ENCODE measurements around the gene FBXO7.

Gene FBXO7

GRCh38 chr22:32474635-32475467 lies at the start of gene FBXO7 (continued):
- TF ChIP-seq ZNF280C (tag by site-specific recombination; IDR thresholded peaks at IDR 0.05) (no peak), ZNF202 (tag by site-specific recombination; IDR thresholded peaks at IDR 0.05; ENCODE audit: borderline replicate concordance) (no peak), WT1 (tag by site-specific recombination; IDR thresholded peaks at IDR 0.05) (no peak; the same call in 1 of the 2 replicates), ZNF658 (tag by site-specific recombination; IDR thresholded peaks at IDR 0.05) (no peak), ZNF600 (tag by site-specific recombination; IDR thresholded peaks at IDR 0.05) (no peak), ZNF48 (tag by site-specific recombination; IDR thresholded peaks at IDR 0.05) (no peak), ZNF571 (tag by site-specific recombination; IDR thresholded peaks at IDR 0.05) (no peak), ZNF843 (tag by site-specific recombination; IDR thresholded peaks at IDR 0.05) (no peak), ZBTB48 (tag by site-specific recombination; IDR thresholded peaks at IDR 0.05) (no peak), ZSCAN16 (tag by site-specific recombination; IDR thresholded peaks at IDR 0.05) (no peak), ZNF501 (tag by site-specific recombination; IDR thresholded peaks at IDR 0.05) (peak; percentile 46; the same call in 1 of the 2 replicates), ZXDB (tag by site-specific recombination; IDR thresholded peaks at IDR 0.05) (peak; percentile 84), HOXD13 (CRISPR knock-in tag; IDR thresholded peaks at IDR 0.05; ENCODE audit: borderline replicate concordance) (no peak), KLF1 (tag by site-specific recombination; IDR thresholded peaks at IDR 0.05) (peak; percentile 90), HOXC10 (CRISPR knock-in tag; IDR thresholded peaks at IDR 0.05) (no peak), GLI2 (tag by site-specific recombination; IDR thresholded peaks at IDR 0.05; ENCODE audit: borderline replicate concordance, low read depth) (no peak), ZSCAN30 (tag by site-specific recombination; IDR thresholded peaks at IDR 0.05) (peak; percentile 36; the same call in 1 of the 2 replicates), KLF9 (tag by site-specific recombination; IDR thresholded peaks at IDR 0.05; ENCODE audit: low read depth) (peak; percentile 82), ZNF169 (tag by site-specific recombination; IDR thresholded peaks at IDR 0.05) (no peak), ZNF16 (tag by site-specific recombination; IDR thresholded peaks at IDR 0.05; ENCODE audit: low read depth) (no peak), ZNF488 (tag by site-specific recombination; IDR thresholded peaks at IDR 0.05) (no peak), ZFP41 (tag by site-specific recombination; IDR thresholded peaks at IDR 0.05; ENCODE audit: borderline replicate concordance) (no peak), CTCF (tag by site-specific recombination; IDR thresholded peaks at IDR 0.05) (peak; percentile 80), ZNF423 (tag by site-specific recombination; IDR thresholded peaks at IDR 0.05) (no peak; the same call in 1 of the 2 replicates), ZNF24 (tag by site-specific recombination; IDR thresholded peaks at IDR 0.05) (no peak), ZNF623 (tag by site-specific recombination; IDR thresholded peaks at IDR 0.05) (no peak), ZNF302 (tag by site-specific recombination; IDR thresholded peaks at IDR 0.05; ENCODE audit: low read depth) (no peak), ZNF366 (tag by site-specific recombination; conservative IDR thresholded peaks at IDR 0.05) (no peak), ZBTB20 (tag by site-specific recombination; IDR thresholded peaks at IDR 0.05) (peak; percentile 74), ZNF239 (tag by site-specific recombination; IDR thresholded peaks at IDR 0.05) (no peak), KLF8 (tag by site-specific recombination; IDR thresholded peaks at IDR 0.05) (peak; percentile 83)
- TF ChIP-seq, protein P1, sequence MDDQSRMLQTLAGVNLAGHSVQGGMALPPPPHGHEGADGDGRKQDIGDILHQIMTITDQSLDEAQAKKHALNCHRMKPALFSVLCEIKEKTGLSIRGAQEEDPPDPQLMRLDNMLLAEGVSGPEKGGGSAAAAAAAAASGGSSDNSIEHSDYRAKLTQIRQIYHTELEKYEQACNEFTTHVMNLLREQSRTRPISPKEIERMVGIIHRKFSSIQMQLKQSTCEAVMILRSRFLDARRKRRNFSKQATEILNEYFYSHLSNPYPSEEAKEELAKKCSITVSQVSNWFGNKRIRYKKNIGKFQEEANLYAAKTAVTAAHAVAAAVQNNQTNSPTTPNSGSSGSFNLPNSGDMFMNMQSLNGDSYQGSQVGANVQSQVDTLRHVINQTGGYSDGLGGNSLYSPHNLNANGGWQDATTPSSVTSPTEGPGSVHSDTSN (CRISPR knock-in tag; IDR thresholded peaks at IDR 0.05) = no peak; the same call in 1 of the 2 replicates
- TF ChIP-seq, protein P2, sequence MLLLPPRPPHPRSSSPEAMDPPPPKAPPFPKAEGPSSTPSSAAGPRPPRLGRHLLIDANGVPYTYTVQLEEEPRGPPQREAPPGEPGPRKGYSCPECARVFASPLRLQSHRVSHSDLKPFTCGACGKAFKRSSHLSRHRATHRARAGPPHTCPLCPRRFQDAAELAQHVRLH (tag by site-specific recombination; IDR thresholded peaks at IDR 0.05) = no peak
- TF ChIP-seq, protein P3, sequence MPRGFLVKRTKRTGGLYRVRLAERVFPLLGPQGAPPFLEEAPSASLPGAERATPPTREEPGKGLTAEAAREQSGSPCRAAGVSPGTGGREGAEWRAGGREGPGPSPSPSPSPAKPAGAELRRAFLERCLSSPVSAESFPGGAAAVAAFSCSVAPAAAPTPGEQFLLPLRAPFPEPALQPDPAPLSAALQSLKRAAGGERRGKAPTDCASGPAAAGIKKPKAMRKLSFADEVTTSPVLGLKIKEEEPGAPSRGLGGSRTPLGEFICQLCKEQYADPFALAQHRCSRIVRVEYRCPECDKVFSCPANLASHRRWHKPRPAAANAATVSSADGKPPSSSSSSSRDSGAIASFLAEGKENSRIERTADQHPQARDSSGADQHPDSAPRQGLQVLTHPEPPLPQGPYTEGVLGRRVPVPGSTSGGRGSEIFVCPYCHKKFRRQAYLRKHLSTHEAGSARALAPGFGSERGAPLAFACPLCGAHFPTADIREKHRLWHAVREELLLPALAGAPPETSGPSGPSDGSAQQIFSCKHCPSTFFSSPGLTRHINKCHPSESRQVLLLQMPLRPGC (tag by site-specific recombination; IDR thresholded peaks at IDR 0.05) = 0 out of 2 replicates have a peak, but pooled peaks have one; percentile 8
